Body of pancreas (tissue), 4 donors: ENCODE results near the gene RIC8A. TPM values are rescaled to one million over a fixed set of nuclear protein-coding genes. Genes with fewer than 3 reads are reported as not detected.
"Not testable (repeated sequence)": the region's sequence is repeated elsewhere in the genome, so short reads cannot be mapped to it uniquely, and the experiment has no call there.

Source experiments
- ATAC-seq: fragments of 150-250 bp; one replicate; pipeline ENCODE4 v1.9.1; 2016
- DNase-seq, 4 donors: peaks; one replicate each; pipeline ENCODE4 v3.0.0-alpha.2; 2019
- H3K27ac ChIP-seq, 4 donors: fragments of 200-600 bp; sonication (generic); 1 replicate in 3 of 4; 2 replicates in 1 of 4; pipeline versions ENCODE4 v1.5.1 to v1.6.1; 2016 to 2019; ENCODE audit warnings: mild to moderate bottlenecking in 1 of 4, mixed read lengths in 1 of 4, moderate library complexity in 1 of 4
- H3K27me3 ChIP-seq, 2 donors: fragments of 200-600 bp; sonication (generic); one replicate each; pipeline ENCODE4 v1.6.0; 2016; ENCODE audit warnings: mild to moderate bottlenecking in 1 of 2
- H3K36me3 ChIP-seq, 2 donors: fragments of 200-600 bp; sonication (generic); replicated peaks in 1 of 2; 2 replicates each; pipeline ENCODE4 v1.5.1; 2016; ENCODE audit warnings: low read depth in 2 of 2; ENCODE audit not compliant: insufficient read depth in 1 of 2
- H3K4me1 ChIP-seq: fragments of 200-600 bp; sonication (generic); one replicate; pipeline ENCODE4 v1.6.0; 2016
- H3K4me3 ChIP-seq, 2 donors: fragments of 200-600 bp; sonication (generic); 1 replicate in 1 of 2; 2 replicates in 1 of 2; pipeline ENCODE4 v1.5.1; 2016 to 2019
- H3K9me3 ChIP-seq, 3 donors: fragments of 200-600 bp; sonication (generic); 1 replicate in 2 of 3; 2 replicates in 1 of 3; pipeline ENCODE4 v1.5.1; 2016
- POLR2A ChIP-seq, 3 donors: fragments of 450-650 bp; IDR thresholded peaks; one replicate each; pipeline ENCODE4 v1.6.1; 2016; ENCODE audit warnings: antibody characterized with exemption in 3 of 3, mild to moderate bottlenecking in 2 of 3
- whole genome bisulfite sequencing, 2 donors: methylation state at CpG; one replicate each; pipeline ENCODE4 v1.1.5; 2017; 5-methylcytosine and 5-hydroxymethylcytosine counted together
- intact Hi-C: fragments of 100-400 bp; cut with DNase I; formaldehyde crosslinking; loops from one replicate; pipeline ENCODE4 v1.15.1; 2023
- total RNA-seq, 2 donors: library from RNA; depleted of rRNA; stranded (reverse); fragments of >200 nt; gene quantifications; one replicate each; pipeline ENCODE4 v1.1.0, GENCODE V29; 2016
- TF ChIP-seq, protein P1 (sequence below), 7 experiments: fragments of 450-650 bp in 4 of 7; fragments of 200-600 bp in 3 of 7; sonication (generic) in 3 of 7; IDR thresholded peaks; one replicate each; pipeline ENCODE4 v1.5.1; 2016 to 2019; ENCODE audit warnings: antibody characterized with exemption in 7 of 7

RIC8A gene
- total RNA-seq, 2 donors from 2014 or later, result 59.3 to 88.5 TPM

DNA sequence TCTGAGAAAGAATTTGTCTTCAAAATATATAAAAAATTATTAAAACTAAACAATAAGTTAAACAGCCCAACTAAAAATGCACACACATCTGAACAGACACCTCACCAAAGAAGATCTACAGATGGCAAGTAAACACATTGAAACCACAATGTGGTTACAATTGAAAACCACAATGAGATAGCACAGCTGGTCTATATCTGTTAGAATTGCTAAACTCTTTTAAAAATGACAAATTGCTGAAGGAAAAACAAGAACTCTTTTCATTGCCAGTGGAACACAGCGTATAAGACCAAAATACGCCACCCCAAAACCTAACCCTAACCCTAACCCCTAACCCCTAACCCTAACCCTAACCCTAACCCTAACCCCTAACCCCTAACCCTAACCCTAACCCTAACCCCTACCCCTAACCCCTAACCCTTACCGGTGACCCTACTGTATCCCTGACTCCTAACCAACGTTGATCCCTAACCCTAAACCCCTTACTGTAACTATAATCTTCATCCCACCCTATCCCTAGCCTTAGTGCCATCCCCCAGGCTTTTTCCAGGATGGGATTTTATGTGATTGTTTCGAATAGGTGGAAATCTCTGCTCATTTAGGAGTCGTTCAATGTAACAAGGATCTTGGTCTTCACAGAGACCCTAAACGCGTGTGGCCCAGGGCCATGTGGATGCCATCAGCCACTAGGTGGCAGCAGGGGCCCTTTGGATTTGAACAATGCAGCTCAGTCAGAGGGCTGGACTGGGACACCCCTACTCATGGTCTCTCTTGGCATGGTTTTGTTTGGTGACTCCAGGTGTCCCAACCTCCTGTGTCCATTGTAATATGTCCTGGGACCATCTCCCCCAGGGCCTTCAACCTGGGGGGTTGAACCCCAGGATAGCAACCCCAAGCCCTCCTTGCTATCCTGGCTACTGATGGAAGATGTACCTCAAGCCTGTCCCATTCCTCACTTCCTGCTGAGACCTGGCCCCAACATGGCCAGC lies 15.7 kb upstream of the RIC8A start:
- intact Hi-C loops, H3K36me3 ChIP-seq, H3K4me3 ChIP-seq, H3K9me3 ChIP-seq, H3K27ac ChIP-seq, H3K4me1 ChIP-seq, H3K27me3 ChIP-seq: not testable (repeated sequence)
- peak; percentile 57 for ATAC-seq
- TF ChIP-seq, protein P1, sequence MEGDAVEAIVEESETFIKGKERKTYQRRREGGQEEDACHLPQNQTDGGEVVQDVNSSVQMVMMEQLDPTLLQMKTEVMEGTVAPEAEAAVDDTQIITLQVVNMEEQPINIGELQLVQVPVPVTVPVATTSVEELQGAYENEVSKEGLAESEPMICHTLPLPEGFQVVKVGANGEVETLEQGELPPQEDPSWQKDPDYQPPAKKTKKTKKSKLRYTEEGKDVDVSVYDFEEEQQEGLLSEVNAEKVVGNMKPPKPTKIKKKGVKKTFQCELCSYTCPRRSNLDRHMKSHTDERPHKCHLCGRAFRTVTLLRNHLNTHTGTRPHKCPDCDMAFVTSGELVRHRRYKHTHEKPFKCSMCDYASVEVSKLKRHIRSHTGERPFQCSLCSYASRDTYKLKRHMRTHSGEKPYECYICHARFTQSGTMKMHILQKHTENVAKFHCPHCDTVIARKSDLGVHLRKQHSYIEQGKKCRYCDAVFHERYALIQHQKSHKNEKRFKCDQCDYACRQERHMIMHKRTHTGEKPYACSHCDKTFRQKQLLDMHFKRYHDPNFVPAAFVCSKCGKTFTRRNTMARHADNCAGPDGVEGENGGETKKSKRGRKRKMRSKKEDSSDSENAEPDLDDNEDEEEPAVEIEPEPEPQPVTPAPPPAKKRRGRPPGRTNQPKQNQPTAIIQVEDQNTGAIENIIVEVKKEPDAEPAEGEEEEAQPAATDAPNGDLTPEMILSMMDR (IDR thresholded peaks at IDR 0.05), result peak in 4 of 7 experiments; percentile 25 to 47 (median 36)
- 57 to 80% methylated on average over 1 to 3 of the region's 8 CpGs for WGBS, 2 donors
- peak in 3 of 4 donors; percentile 11 to 83 (median 30) for DNase-seq

DNA sequence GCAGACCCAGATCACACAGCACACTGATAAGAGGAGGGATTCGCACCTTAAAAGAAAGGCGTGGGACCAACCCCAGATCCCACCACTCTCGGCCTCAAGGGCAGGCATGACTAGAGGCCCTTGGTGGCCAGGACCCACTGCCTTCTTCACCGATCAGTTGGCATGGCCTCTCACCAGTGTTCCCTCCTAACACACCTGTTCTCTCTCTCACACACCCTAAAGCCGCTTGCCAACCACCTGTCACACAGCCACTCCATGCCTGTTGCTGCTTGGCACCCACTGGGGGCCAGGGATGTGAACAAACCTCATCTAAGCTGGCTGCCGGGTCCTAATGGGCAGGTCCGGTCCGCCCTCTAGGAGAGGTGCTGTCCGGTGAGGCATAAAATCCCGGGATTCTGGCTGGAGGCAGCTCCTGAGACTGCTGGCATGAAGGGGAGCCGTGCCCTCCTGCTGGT lies 14.8 kb upstream of the RIC8A start, which contains the start of gene SCGB1C1:
TSS of gene SCGB1C1 (plus strand) at position 405 of the 455 bp plus-strand sequence. CDS start at position 427, 22 bp downstream.
- not testable (repeated sequence) for H3K27ac ChIP-seq

DNA sequence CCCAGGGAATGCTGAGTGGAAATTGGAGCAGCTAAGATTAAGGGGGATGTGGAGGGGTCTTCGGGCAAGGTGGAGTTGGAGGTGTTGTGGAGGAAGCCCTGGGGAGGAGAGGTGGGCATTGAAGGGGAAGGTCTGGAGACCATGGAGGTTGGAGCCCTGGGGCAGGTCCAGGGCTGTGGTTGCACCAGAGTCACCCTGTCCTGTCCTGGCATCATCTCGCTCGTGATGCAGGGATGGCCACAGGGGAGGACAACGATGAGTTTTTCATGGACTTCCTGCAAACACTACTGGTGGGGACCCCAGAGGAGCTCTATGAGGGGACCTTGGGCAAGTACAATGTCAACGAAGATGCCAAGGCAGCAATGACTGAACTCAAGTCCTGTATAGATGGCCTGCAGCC lies 14.0 kb upstream of the RIC8A start:
- 60 to 79% methylated on average over 4 to 5 of the region's 5 CpGs for WGBS, 2 donors
- H3K4me1 ChIP-seq, H3K4me3 ChIP-seq, H3K36me3 ChIP-seq, ATAC-seq, H3K9me3 ChIP-seq, intact Hi-C loops, H3K27ac ChIP-seq, H3K27me3 ChIP-seq: not testable (repeated sequence)
- DNase-seq, result peak in 1 of 4 donors; percentile 12

More for the DNA sequence above, 14.8 kb upstream of the RIC8A start, which contains the start of gene SCGB1C1:
- H3K4me1 ChIP-seq, intact Hi-C loops, H3K4me3 ChIP-seq, H3K9me3 ChIP-seq, H3K36me3 ChIP-seq, H3K27me3 ChIP-seq, DNase-seq: not testable (repeated sequence)
- WGBS, 2 donors, result no CpG with 5 or more reads among the region's 11 CpGs
- ATAC-seq, result peak; percentile 79

DNA sequence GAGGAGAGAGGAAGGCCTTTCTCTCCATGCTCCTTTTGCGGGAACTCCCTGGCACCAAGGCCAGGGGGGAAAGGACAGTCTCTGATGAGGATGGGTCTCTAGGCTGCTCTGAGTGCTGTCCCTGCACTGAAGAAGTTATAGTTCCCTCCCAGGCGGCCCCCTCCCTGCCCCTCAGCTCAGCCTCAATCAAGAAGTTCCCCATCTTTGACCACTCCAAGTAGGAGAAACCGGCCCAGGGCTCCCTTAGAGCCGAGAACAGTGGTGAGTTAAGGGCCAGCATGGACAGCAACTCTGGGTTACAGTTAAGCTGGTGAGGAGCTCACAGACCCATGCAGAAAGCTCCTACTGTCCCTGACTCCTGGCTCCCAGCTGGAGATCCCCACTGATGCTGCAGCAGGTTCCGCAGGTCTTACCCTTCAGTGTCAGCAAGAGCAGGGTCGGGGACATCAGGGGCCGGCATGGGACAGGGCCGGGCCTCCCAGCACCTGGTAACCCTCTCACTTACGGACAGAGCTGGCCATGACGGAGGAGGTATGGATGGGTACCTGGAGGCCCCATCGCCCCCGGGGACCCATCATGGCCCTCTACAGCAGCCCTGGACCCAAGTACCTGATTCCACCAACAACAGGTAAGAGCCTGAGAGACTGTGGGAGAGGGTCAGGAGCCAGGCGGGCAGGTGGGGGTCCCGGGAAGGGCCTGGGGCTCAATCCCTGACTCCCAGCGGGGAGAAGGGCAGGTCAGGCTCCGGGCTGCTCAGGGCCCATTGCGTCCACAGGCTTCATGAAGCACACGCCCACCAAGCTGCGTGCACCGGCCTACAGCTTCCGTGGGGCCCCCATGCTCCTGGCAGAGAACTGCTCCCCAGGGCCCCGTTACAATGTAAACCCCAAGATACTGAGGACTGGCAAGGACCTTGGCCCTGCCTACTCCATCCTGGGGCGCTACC lies 10.4 kb upstream of the RIC8A start:
- Histone ChIP-seq H3K36me3 (no peaks in the 10 kb centered on the region), H3K27me3 (no peaks in the 10 kb centered on the region), H3K4me3 (no peak overlapping the region), H3K27ac (no peak overlapping the region), H3K4me1 (peaks cover 5% of the 10 kb centered on the region), H3K9me3 (no peaks in the 10 kb centered on the region)
- intact Hi-C loops, result no loop called here
- no peak for TF ChIP-seq POLR2A (IDR thresholded peaks at IDR 0.05)
- TF ChIP-seq, protein P1 (IDR thresholded peaks at IDR 0.05), result no peak
- WGBS, 2 donors, result 40 to 69% methylated on average over 1 to 12 of the region's 23 CpGs
- ATAC-seq (no peak), DNase-seq (peak in 1 of 4 donors; percentile 10)

DNA sequence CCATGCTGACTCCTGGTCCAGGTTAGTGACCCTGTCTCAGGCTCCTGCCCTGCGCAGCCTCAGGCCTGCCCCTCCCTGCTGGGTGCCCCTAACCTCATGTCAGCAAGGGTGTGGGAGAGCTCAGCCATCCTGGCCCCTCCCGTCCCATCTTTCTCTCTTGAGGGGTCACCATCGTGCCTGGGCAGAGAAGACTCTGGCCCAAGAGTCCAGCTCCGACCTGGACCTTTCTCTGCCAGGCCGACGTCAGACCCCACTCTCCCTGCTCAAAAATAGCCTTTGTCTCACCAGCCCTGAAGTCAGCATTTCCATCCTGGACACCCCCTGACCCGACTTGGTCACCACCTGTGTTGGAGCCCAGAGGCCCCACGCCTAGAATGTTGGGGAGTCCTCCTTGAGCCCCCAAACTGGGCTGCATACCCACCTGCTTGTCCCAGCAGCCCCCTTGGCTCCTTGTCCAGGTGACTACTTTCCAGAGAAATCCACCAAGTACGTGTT lies 9.7 kb upstream of the RIC8A start:
- H3K36me3 ChIP-seq, result no peaks in the 10 kb centered on the region
- H3K27me3 ChIP-seq, result no peaks in the 10 kb centered on the region
- intact Hi-C loops, result no loop called here
- WGBS, 2 donors, result 80 to 84% methylated on average over 8 to 9 of the region's 9 CpGs
- ATAC-seq, result no peak
- peak in 1 of 4 donors; percentile 13 for DNase-seq
- H3K4me3 ChIP-seq, result no peak overlapping the region
- H3K27ac ChIP-seq, result no peak overlapping the region
- no peaks in the 10 kb centered on the region for H3K9me3 ChIP-seq
- TF ChIP-seq POLR2A (IDR thresholded peaks at IDR 0.05), result no peak
- TF ChIP-seq, protein P1 (IDR thresholded peaks at IDR 0.05), result no peak
- H3K4me1 ChIP-seq, result no peaks in the 10 kb centered on the region
